Measurements from ENCODE around the gene SLC4A1. TPM values are rescaled to one million over a fixed set of nuclear protein-coding genes. Genes with fewer than 3 reads are reported as not detected.
A peak's percentile ranks its signal among the peaks of the same experiment; 100 is the strongest.

The SLC4A1 gene
- total and polyA plus RNA-seq, 2 of the 13 experiments (the other 11 are each of a cell fraction or from before 2014, with no cell fraction given) = not detected

GRCh38 chr17:44308320-44308818 is 40.4 kb upstream of the SLC4A1 start, which contains the start of gene RUNDC3A (continued):
- 0 out of 2 replicates have a peak, but pooled peaks have one; percentile 82 for TF ChIP-seq ZNF841 (CRISPR knock-in tag; IDR thresholded peaks at IDR 0.05; ENCODE audit: borderline replicate concordance)
- TF ChIP-seq ZNF746 (CRISPR knock-in tag; IDR thresholded peaks at IDR 0.05) = peak; percentile 48; the same call in 1 of the 2 replicates
- TF ChIP-seq ZMYM4 (CRISPR knock-in tag; IDR thresholded peaks at IDR 0.05) = 0 out of 2 replicates have a peak, but pooled peaks have one; percentile 38
- no peak for TF ChIP-seq RFX5 (IDR thresholded peaks at IDR 0.05; ENCODE audit: low read depth, low read length)
- peak; percentile 63; the same call in 1 of the 3 replicates for TF ChIP-seq MXI1 (IDR thresholded peaks at IDR 0.05; ENCODE audit: borderline replicate concordance, low read depth, low read length)
- no peak for TF ChIP-seq ZNF121 (CRISPR knock-in tag; IDR thresholded peaks at IDR 0.05)
- TF ChIP-seq HMGA1 (CRISPR knock-in tag; conservative IDR thresholded peaks at IDR 0.05) = no peak
- no peak for TF ChIP-seq BRCA1 (CRISPR knock-in tag; IDR thresholded peaks at IDR 0.05)
- TF ChIP-seq RBM39 (IDR thresholded peaks at IDR 0.05; ENCODE audit: low read depth, low read length, poor library complexity, severe bottlenecking) = no peak

GRCh38 chr17:44307387-44308186 is 39.7 kb upstream of the SLC4A1 start:
- POLR2A ChIA-PET = interaction anchor here (0.6 to 1.2 kb wide), 5 partner anchors 11 to 108 kb away, joined by 3 to 6 read pairs (median 3); partner anchors contain the start of genes ATXN7L3 and GRN
- Histone ChIP-seq H3K79me2 (ENCODE audit: insufficient read depth, low read length) (no peaks in the 10 kb centered on the region), H2AFZ (ENCODE audit: low read length) (no peak overlapping the region), H3K4me1 (ENCODE audit: insufficient read depth, low read length) (peaks cover 36% of the 10 kb centered on the region), H3K27ac (ENCODE audit: extremely low read length, insufficient read depth, low read length) (no peak overlapping the region), H3K9me3 (ENCODE audit: low read length) (no peaks in the 10 kb centered on the region), H3K4me2 (ENCODE audit: low read depth, low read length) (peak overlapping the region; percentile 66), H3K9ac (ENCODE audit: insufficient read depth, low read depth, low read length) (no peak overlapping the region), H3K36me3 (replicated peaks in 1 of 2; ENCODE audit: control insufficient read depth in 1 of 2, insufficient read depth in 2 of 2, low read length in 2 of 2) (no peaks in the 10 kb centered on the region), H4K20me1 (ENCODE audit: insufficient read depth, low read length) (no peaks in the 10 kb centered on the region), H3K27me3 (ENCODE audit: control insufficient read depth in 1 of 2, insufficient read depth in 2 of 2, low read length in 2 of 2) (peaks cover 1 to 21% of the 10 kb centered on the region in 2 experiments; a peak in 4 of 5 replicates), H3K4me3 (replicated peaks in 1 of 3; ENCODE audit: insufficient read depth in 1 of 3, low read depth in 2 of 3, low read length in 3 of 3) (peak overlapping the region in 2 of 3 experiments; percentile 58 to 68; a peak in 2 of 6 replicates)
- CTCF ChIA-PET (ENCODE audit: low intra/inter-chr PET ratio, low total read pairs) = no interaction called here
- WGBS (ENCODE audit: low lambda C conversion rate) = 26% methylated on average over 21 of the region's 26 CpGs
- in situ Hi-C loops (cut with HindIII; ENCODE audit: extremely low pct_ligation_motif_present, low pct_unique_long_range_greater_than_20kb) (no loop called here), intact Hi-C loops (cut with micrococcal nuclease; ENCODE audit: unreplicated experiment) (no loop called here)
- no peak for FAIRE-seq
- no TSS peak for BruUV-seq (replicated peaks)
- no peak for DNase-seq (ENCODE audit: low spot score)
- peak; percentile 48 for ATAC-seq
- no peak for TF ChIP-seq SALL1 (CRISPR knock-in tag; IDR thresholded peaks at IDR 0.05)
- no peak for TF ChIP-seq SAP130 (CRISPR knock-in tag; IDR thresholded peaks at IDR 0.05; ENCODE audit: low read depth)
- 0 out of 2 replicates have a peak, but pooled peaks have one; percentile 17 for TF ChIP-seq ZNF768 (CRISPR knock-in tag; IDR thresholded peaks at IDR 0.05)
- 0 out of 2 replicates have a peak, but pooled peaks have one; percentile 60 for TF ChIP-seq PCBP1 (IDR thresholded peaks at IDR 0.05; ENCODE audit: borderline replicate concordance, low read depth, low read length)
- TF ChIP-seq MLXIP (CRISPR knock-in tag; IDR thresholded peaks at IDR 0.05; ENCODE audit: borderline replicate concordance) = no peak
- no peak for TF ChIP-seq TOE1 (CRISPR knock-in tag; IDR thresholded peaks at IDR 0.05)
- TF ChIP-seq SUZ12 (IDR thresholded peaks at IDR 0.05; ENCODE audit: low read depth, low read length) = no peak
- TF ChIP-seq ZNF652 (CRISPR knock-in tag; IDR thresholded peaks at IDR 0.05; ENCODE audit: borderline replicate concordance, low read depth) = peak; percentile 88
- 0 out of 2 replicates have a peak, but pooled peaks have one; percentile 3 for TF ChIP-seq ARHGAP35 (CRISPR knock-in tag; IDR thresholded peaks at IDR 0.05; ENCODE audit: borderline replicate concordance)
- TF ChIP-seq ZSCAN30 (CRISPR knock-in tag; IDR thresholded peaks at IDR 0.05) = no peak
- no peak for TF ChIP-seq ZFP82 (CRISPR knock-in tag; IDR thresholded peaks at IDR 0.05; ENCODE audit: borderline replicate concordance)
- TF ChIP-seq ZNF83 (CRISPR knock-in tag; IDR thresholded peaks at IDR 0.05; ENCODE audit: borderline replicate concordance) = no peak
